H1 (cell line): Measurements from ENCODE around the gene ICAM2. TPM values are rescaled to one million over a fixed set of nuclear protein-coding genes. Genes with fewer than 3 reads are reported as not detected.

Experiments
- CTCF ChIA-PET: fragments of 300-600 bp; sonication (Branson Sonifier 250); formaldehyde crosslinking; loops from one replicate; lab custom pipeline; 2021; ENCODE audit not compliant: partially characterized antibody; lab: Charles Lee
- POLR2A ChIA-PET: fragments of 300-600 bp; sonication (Branson Sonifier 250); formaldehyde crosslinking; loops from one replicate; lab custom pipeline; 2021; ENCODE audit warnings: inconsistent platforms; ENCODE audit not compliant: partially characterized antibody; lab: Charles Lee
- DNase-seq, 2 experiments: peaks; one replicate each; pipeline versions ENCODE4 v3.0.0 to v3.0.0-alpha.2; 2010 to 2022; ENCODE audit warnings: low spot score in 2 of 2, low read depth in 1 of 2, mixed read lengths in 1 of 2
- FAIRE-seq: peaks from 2 replicates; lab custom pipeline; 2011; peaks lifted over from hg19 to GRCh38; lab: Jason Lieb, UNC
- H2AFZ ChIP-seq: 2 replicates; pipeline ENCODE4 v1.8.1; 2012; ENCODE audit warnings: low read length, inconsistent platforms
- H2AK5ac ChIP-seq: 2 replicates; pipeline ENCODE4 v1.6.1; 2013; ENCODE audit warnings: low read depth, low read length
- H2BK120ac ChIP-seq: replicated peaks from 2 replicates; pipeline ENCODE3; 2013; ENCODE audit warnings: low read depth, low read length, inconsistent platforms
- H2BK12ac ChIP-seq: 2 replicates; pipeline ENCODE4 v1.6.1; 2013; ENCODE audit warnings: low read depth, low read length
- H2BK15ac ChIP-seq: 2 replicates; pipeline ENCODE4 v1.6.1; 2013; ENCODE audit warnings: low read length
- H2BK20ac ChIP-seq: 2 replicates; pipeline ENCODE4 v1.6.1; 2013; ENCODE audit warnings: low read length
- H2BK5ac ChIP-seq: 2 replicates; pipeline ENCODE4 v1.6.1; 2013; ENCODE audit warnings: low read depth, low read length
- H3K14ac ChIP-seq: 2 replicates; pipeline ENCODE4 v1.6.1; 2013; ENCODE audit warnings: inconsistent platforms; ENCODE audit not compliant: insufficient read length
- H3K18ac ChIP-seq: 2 replicates; pipeline ENCODE4 v1.6.1; 2013; ENCODE audit warnings: low read length; ENCODE audit errors: extremely low read depth
- H3K23ac ChIP-seq: 2 replicates; pipeline ENCODE4 v1.6.1; 2013; ENCODE audit warnings: inconsistent platforms; ENCODE audit not compliant: insufficient read length
- H3K23me2 ChIP-seq: 2 replicates; pipeline ENCODE4 v1.6.1; 2013; ENCODE audit warnings: low read depth, low read length
- H3K27ac ChIP-seq: 2 replicates; pipeline ENCODE4 v1.6.1; 2011; ENCODE audit warnings: low read depth, low read length, inconsistent platforms
- H3K27me3 ChIP-seq, 4 experiments: replicated peaks in 1 of 4; 1 replicate in 1 of 4; 2 replicates in 3 of 4; pipeline versions ENCODE4 v1.6.1 to v1.8.1; 2011 to 2013; ENCODE audit warnings: low read length in 3 of 4, mild to moderate bottlenecking in 3 of 4, inconsistent platforms in 2 of 4, mixed read lengths in 2 of 4, moderate library complexity in 1 of 4; ENCODE audit not compliant: control insufficient read depth in 3 of 4, insufficient read depth in 3 of 4; ENCODE audit errors: extremely low read depth in 1 of 4
- H3K36me3 ChIP-seq, 4 experiments: 2 replicates each; pipeline versions ENCODE4 v1.6.1 to v1.8.1; 2011 to 2013; ENCODE audit warnings: mild to moderate bottlenecking in 4 of 4, low read length in 3 of 4, moderate library complexity in 2 of 4, control low read depth in 1 of 4, inconsistent platforms in 1 of 4; ENCODE audit not compliant: insufficient read depth in 4 of 4, control insufficient read depth in 2 of 4
- H3K4ac ChIP-seq: replicated peaks from 2 replicates; pipeline ENCODE3; 2013; ENCODE audit warnings: low read length, low read depth, mixed read lengths, inconsistent platforms; ENCODE audit not compliant: insufficient read length
- H3K4me1 ChIP-seq, 4 experiments: replicated peaks in 1 of 4; 1 replicate in 1 of 4; 2 replicates in 3 of 4; pipeline versions ENCODE4 v1.6.1 to v1.8.1; 2011 to 2013; ENCODE audit warnings: low read length in 3 of 4, inconsistent platforms in 2 of 4, mixed read lengths in 1 of 4; ENCODE audit not compliant: insufficient read depth in 4 of 4, control insufficient read depth in 3 of 4
- H3K4me2 ChIP-seq, 2 experiments: 2 replicates each; pipeline versions ENCODE4 v1.6.1 to v1.8.1; 2011 to 2013; ENCODE audit warnings: low read depth in 2 of 2, low read length in 2 of 2, control low read depth in 1 of 2, inconsistent platforms in 1 of 2, mild to moderate bottlenecking in 1 of 2; ENCODE audit not compliant: insufficient read depth in 1 of 2
- H3K4me3 ChIP-seq, 4 experiments: fragments of 200-600, 300-600 bp in 1 of 4; sonication (generic), shearing (Covaris generic), sonication (Bioruptor Twin) in 1 of 4; 2 replicates each; pipeline versions ENCODE4 v1.5.1 to v1.8.1; 2011 to 2016; ENCODE audit warnings: low read length in 4 of 4, low read depth in 3 of 4, control low read depth in 2 of 4, inconsistent platforms in 2 of 4, mild to moderate bottlenecking in 2 of 4, mixed read lengths in 1 of 4, moderate library complexity in 1 of 4; ENCODE audit not compliant: insufficient read depth in 2 of 4; ENCODE audit errors: extremely low read depth in 1 of 4
- H3K56ac ChIP-seq: replicated peaks from 2 replicates; pipeline ENCODE3; 2013; ENCODE audit warnings: low read depth, mild to moderate bottlenecking, mixed read lengths, low read length, inconsistent platforms; ENCODE audit not compliant: insufficient read length
- H3K79me1 ChIP-seq: 2 replicates; pipeline ENCODE4 v1.6.1; 2013; ENCODE audit warnings: low read depth, low read length, control low read depth
- H3K79me2 ChIP-seq, 2 experiments: 2 replicates each; pipeline versions ENCODE4 v1.6.1 to v1.8.1; 2012 to 2013; ENCODE audit warnings: low read length in 2 of 2, mild to moderate bottlenecking in 2 of 2, inconsistent platforms in 1 of 2; ENCODE audit not compliant: insufficient read depth in 2 of 2, control insufficient read depth in 1 of 2
- H3K9ac ChIP-seq, 4 experiments: replicated peaks in 1 of 4; 1 replicate in 1 of 4; 2 replicates in 3 of 4; pipeline versions ENCODE4 v1.6.1 to v1.8.1; 2011 to 2013; ENCODE audit warnings: low read depth in 3 of 4, low read length in 3 of 4, control low read depth in 2 of 4, mild to moderate bottlenecking in 2 of 4, moderate library complexity in 2 of 4, inconsistent platforms in 1 of 4; ENCODE audit errors: extremely low read depth in 1 of 4
- H3K9me3 ChIP-seq, 2 experiments: 2 replicates each; pipeline versions ENCODE4 v1.6.1 to v1.8.1; 2012 to 2013; ENCODE audit warnings: mild to moderate bottlenecking in 2 of 2, moderate library complexity in 2 of 2, control low read depth in 1 of 2, inconsistent platforms in 1 of 2, low read depth in 1 of 2, low read length in 1 of 2, mixed read lengths in 1 of 2; ENCODE audit not compliant: insufficient read depth in 2 of 2
- H4K20me1 ChIP-seq, 2 experiments: replicated peaks in 1 of 2; 2 replicates each; pipeline versions ENCODE3 to v1.8.1; 2011 to 2013; ENCODE audit warnings: inconsistent platforms in 2 of 2, low read length in 2 of 2, mild to moderate bottlenecking in 1 of 2; ENCODE audit not compliant: insufficient read depth in 2 of 2, control insufficient read depth in 1 of 2
- H4K5ac ChIP-seq: 2 replicates; pipeline ENCODE4 v1.6.1; 2013; ENCODE audit warnings: low read length, low read depth, mixed read lengths, inconsistent platforms; ENCODE audit not compliant: insufficient read length
- H4K8ac ChIP-seq: 2 replicates; pipeline ENCODE4 v1.8.0; 2013; ENCODE audit warnings: mild to moderate bottlenecking, moderate library complexity, low read length, inconsistent platforms; ENCODE audit not compliant: insufficient read depth; ENCODE audit errors: extremely low read depth
- H4K91ac ChIP-seq: replicated peaks from 2 replicates; pipeline ENCODE3; 2013; ENCODE audit warnings: low read length, mixed read lengths, inconsistent platforms; ENCODE audit not compliant: insufficient read length
- ASH2L ChIP-seq: fragments of 200-600, 300-600 bp; sonication (generic); IDR thresholded peaks from one replicate; pipeline ENCODE4 v1.7.1; 2017; ENCODE audit warnings: low read length
- CHD1 ChIP-seq: IDR thresholded peaks from 2 replicates; pipeline ENCODE4 v1.6.1; 2012; ENCODE audit warnings: low read depth, low read length, improper control_type of control experiment
- CHD2 ChIP-seq: IDR thresholded peaks from 2 replicates; pipeline ENCODE4 v1.6.1; 2012; ENCODE audit warnings: low read length, improper control_type of control experiment
- EGR1 ChIP-seq: IDR thresholded peaks from 2 replicates; pipeline ENCODE4 v1.6.1; 2011; ENCODE audit warnings: low read depth, low read length, borderline replicate concordance
- EP300 ChIP-seq, 2 experiments: IDR thresholded peaks; 1 replicate in 1 of 2; 2 replicates in 1 of 2; pipeline ENCODE4 v1.6.1; 2011 to 2012; ENCODE audit warnings: low read depth in 2 of 2, low read length in 2 of 2, mild to moderate bottlenecking in 2 of 2, borderline replicate concordance in 1 of 2, inconsistent platforms in 1 of 2, moderate library complexity in 1 of 2
- NRF1 ChIP-seq: IDR thresholded peaks from 2 replicates; pipeline ENCODE4 v1.6.1; 2011; ENCODE audit warnings: mild to moderate bottlenecking, low read depth, low read length, improper control_type of control experiment
- RBBP5 ChIP-seq: IDR thresholded peaks from 2 replicates; pipeline ENCODE4 v1.7.1; 2012; ENCODE audit warnings: low read depth, mild to moderate bottlenecking, inconsistent platforms, low read length, moderate library complexity, borderline replicate concordance
- SAP30 ChIP-seq: fragments of 300-600 bp; sonication (generic); IDR thresholded peaks from 2 replicates; pipeline ENCODE4 v1.7.1; 2012; ENCODE audit warnings: low read length, moderate library complexity, mild to moderate bottlenecking, inconsistent platforms; ENCODE audit not compliant: insufficient read depth, insufficient replicate concordance
- SP1 ChIP-seq: IDR thresholded peaks from 2 replicates; pipeline ENCODE4 v1.6.1; 2011; ENCODE audit warnings: low read depth, low read length
- SP2 ChIP-seq: IDR thresholded peaks from 2 replicates; pipeline ENCODE4 v1.6.1; 2012; ENCODE audit warnings: mild to moderate bottlenecking, low read length, inconsistent platforms
- TCF12 ChIP-seq: IDR thresholded peaks from 2 replicates; pipeline ENCODE4 v1.6.1; 2011; ENCODE audit warnings: low read depth, mild to moderate bottlenecking, low read length
- whole genome bisulfite sequencing, 2 experiments: shearing (Covaris generic) in 1 of 2; methylation state at CpG; one replicate each; pipeline versions ENCODE4 v1.1.6 to v1.1.7; 2013 to 2015; ENCODE audit warnings: low lambda C conversion rate in 2 of 2, mixed read lengths in 2 of 2, inconsistent platforms in 1 of 2, low coverage in 1 of 2, missing lambda C conversion rate in 1 of 2; ENCODE audit not compliant: insufficient replicate concordance in 2 of 2, insufficient coverage in 1 of 2, insufficient read length in 1 of 2; ENCODE audit errors: extremely low coverage in 1 of 2, missing lambda C conversion rate in 1 of 2; 5-methylcytosine and 5-hydroxymethylcytosine counted together
- polyA plus RNA-seq, 7 experiments: library from polyadenylated mRNA; depleted of rRNA in 3 of 7; stranded (reverse) in 5 of 7; unstranded in 2 of 7; fragments of >200 nt in 5 of 7; fragments of 200-250 nt in 2 of 7; gene quantifications; 1 replicate in 5 of 7; 2 replicates in 1 of 7; 4 replicates in 1 of 7; pipeline versions ENCODE4 v1.2.1 to v1.2.3, GENCODE V29; 2011 to 2013; ENCODE audit warnings: missing spikeins in 2 of 7, mixed read lengths in 2 of 7
- total RNA-seq: library from RNA; stranded (reverse); fragmentation: NEBNext Ultra II Directional; extraction: Animal tissue kit (Norgen Biotek cat#: 25700); gene quantifications from 2 replicates; pipeline ENCODE4 v1.2.1, GENCODE V29; 2021
- TF ChIP-seq, protein P1 (sequence below), 3 experiments: IDR thresholded peaks; 1 replicate in 2 of 3; 2 replicates in 1 of 3; pipeline versions ENCODE4 v1.5.1 to v1.6.1; 2011; ENCODE audit warnings: low read length in 3 of 3, mild to moderate bottlenecking in 3 of 3, inconsistent platforms in 2 of 3, low read depth in 1 of 3, moderate library complexity in 1 of 3; ENCODE audit not compliant: insufficient read depth in 1 of 3; ENCODE audit errors: control extremely low read depth in 1 of 3

Gene ICAM2
- total and polyA plus RNA-seq, 2 of the 8 experiments (the other 6 are each of a cell fraction or from before 2014, with no cell fraction given), result 0.45 to 0.63 TPM

DNA sequence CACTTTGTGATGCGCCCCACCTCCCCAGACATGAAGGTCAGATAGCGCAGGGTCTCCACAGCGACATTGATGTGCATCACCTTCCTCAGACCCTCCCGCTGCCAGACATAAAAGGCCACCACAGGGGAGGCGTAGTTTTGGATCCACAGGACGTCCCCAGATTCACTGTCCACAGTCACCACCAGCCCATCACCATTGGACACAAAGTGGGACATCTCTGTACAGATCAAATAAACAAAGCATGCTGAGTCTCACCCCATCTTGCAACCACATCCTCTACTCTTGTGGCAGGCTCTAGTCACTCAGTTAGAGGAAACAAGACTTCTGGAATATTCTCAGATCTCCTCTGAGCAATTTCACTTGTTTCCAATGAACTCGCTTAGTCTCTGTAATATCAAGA, 46.3 kb upstream of the ICAM2 start:
- Histone ChIP-seq H2BK20ac (no peak overlapping the region), H2BK120ac (no peak overlapping the region), H3K23ac (no peak overlapping the region), H3K27me3 (no peaks in the 10 kb centered on the region), H4K91ac (no peak overlapping the region), H2BK5ac (no peak overlapping the region), H3K56ac (no peak overlapping the region), H3K14ac (no peak overlapping the region), H3K4me2 (no peak overlapping the region), H3K79me1 (no peaks in the 10 kb centered on the region), H2BK12ac (no peak overlapping the region), H3K23me2 (no peaks in the 10 kb centered on the region), H3K9me3 (peaks cover 0 to 8% of the 10 kb centered on the region in 2 experiments; a peak in 2 of 4 replicates), H3K36me3 (no peaks in the 10 kb centered on the region; a peak in 3 of 8 replicates), H3K79me2 (no peaks in the 10 kb centered on the region), H3K4ac (no peak overlapping the region), H3K18ac (no peak overlapping the region), H3K27ac (no peak overlapping the region), H2AFZ (no peak overlapping the region), H3K4me1 (peaks cover 0 to 3% (median 0%) of the 10 kb centered on the region in 4 experiments; a peak in 1 of 7 replicates), H3K9ac (no peak overlapping the region), H2BK15ac (no peak overlapping the region), H3K4me3 (no peak overlapping the region), H2AK5ac (no peak overlapping the region), H4K20me1 (no peaks in the 10 kb centered on the region), H4K5ac (no peak overlapping the region), H4K8ac (no peak overlapping the region)
- no peak for DNase-seq
- FAIRE-seq, result no peak
- WGBS, 2 experiments, result 96% methylated on average over 7 of the region's 7 CpGs; no CpG with 5 or more reads in 1 of the 2 experiments
- ChIA-PET CTCF (interaction anchor here (0.8 to 4.3 kb wide), 7 partner anchors 9 to 225 kb away, joined by 3 to 35 read pairs (median 5); no protein-coding TSS in a partner anchor), POLR2A (interaction anchor here (1.2 to 1.9 kb wide), 2 partner anchors 12 to 64 kb away, joined by 3 to 4 read pairs; no protein-coding TSS in a partner anchor)
- TF ChIP-seq SAP30 (no peak), EP300 (IDR thresholded peaks at IDR 0.05; ENCODE audit: borderline replicate concordance in 1 of 2, low read depth in 2 of 2, low read length in 2 of 2) (no peak), SP1 (no peak), ASH2L (no peak), RBBP5 (no peak), SP2 (no peak), EGR1 (no peak), CHD2 (no peak), CHD1 (no peak), TCF12 (no peak), NRF1 (no peak)
- TF ChIP-seq, protein P1, sequence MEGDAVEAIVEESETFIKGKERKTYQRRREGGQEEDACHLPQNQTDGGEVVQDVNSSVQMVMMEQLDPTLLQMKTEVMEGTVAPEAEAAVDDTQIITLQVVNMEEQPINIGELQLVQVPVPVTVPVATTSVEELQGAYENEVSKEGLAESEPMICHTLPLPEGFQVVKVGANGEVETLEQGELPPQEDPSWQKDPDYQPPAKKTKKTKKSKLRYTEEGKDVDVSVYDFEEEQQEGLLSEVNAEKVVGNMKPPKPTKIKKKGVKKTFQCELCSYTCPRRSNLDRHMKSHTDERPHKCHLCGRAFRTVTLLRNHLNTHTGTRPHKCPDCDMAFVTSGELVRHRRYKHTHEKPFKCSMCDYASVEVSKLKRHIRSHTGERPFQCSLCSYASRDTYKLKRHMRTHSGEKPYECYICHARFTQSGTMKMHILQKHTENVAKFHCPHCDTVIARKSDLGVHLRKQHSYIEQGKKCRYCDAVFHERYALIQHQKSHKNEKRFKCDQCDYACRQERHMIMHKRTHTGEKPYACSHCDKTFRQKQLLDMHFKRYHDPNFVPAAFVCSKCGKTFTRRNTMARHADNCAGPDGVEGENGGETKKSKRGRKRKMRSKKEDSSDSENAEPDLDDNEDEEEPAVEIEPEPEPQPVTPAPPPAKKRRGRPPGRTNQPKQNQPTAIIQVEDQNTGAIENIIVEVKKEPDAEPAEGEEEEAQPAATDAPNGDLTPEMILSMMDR (IDR thresholded peaks at IDR 0.05; ENCODE audit: control extremely low read depth in 1 of 3, insufficient read depth in 1 of 3, low read depth in 1 of 3, low read length in 3 of 3), result no peak
